K562 (cell line): ENCODE results near the gene VWA1.
"Not testable (repeated sequence)": the region's sequence is repeated elsewhere in the genome, so short reads cannot be mapped to it uniquely, and the experiment has no call there.

ENCODE experiments used
- BCOR ChIP-seq: fragments of 450-650 bp; IDR thresholded peaks from 2 replicates; pipeline ENCODE4 v1.6.1; 2016
- ESRRB ChIP-seq: fragments of 250-450 bp; sonication (Bioruptor Pico); IDR thresholded peaks from 2 replicates; pipeline ENCODE4 v1.5.0; 2020; ENCODE audit warnings: mild to moderate bottlenecking, moderate library complexity, borderline replicate concordance
- FOXK2 ChIP-seq, 2 experiments: fragments of 450-650 bp; IDR thresholded peaks in 1 of 2; conservative IDR thresholded peaks in 1 of 2; 2 replicates each; pipeline ENCODE4 v1.6.1; 2016; ENCODE audit warnings: low read depth in 2 of 2, mild to moderate bottlenecking in 1 of 2
- FOXM1 ChIP-seq, 2 experiments: fragments of 450-650 bp in 1 of 2; sonication (generic) in 1 of 2; formaldehyde crosslinking in 1 of 2; IDR thresholded peaks; 2 replicates each; pipeline versions ENCODE4 v1.6.1 to v1.9.0; 2017 to 2022; ENCODE audit warnings: low read depth in 2 of 2, mild to moderate bottlenecking in 2 of 2, missing genetic modification reagents in 1 of 2, moderate library complexity in 1 of 2
- JUNB ChIP-seq: fragments of 450-650 bp; formaldehyde crosslinking; conservative IDR thresholded peaks from 2 replicates; pipeline ENCODE4 v1.4.0; 2020; ENCODE audit warnings: mild to moderate bottlenecking
- MYBL2 ChIP-seq, 2 experiments: fragments of 450-650 bp in 1 of 2; sonication (generic) in 1 of 2; formaldehyde crosslinking in 1 of 2; IDR thresholded peaks; 2 replicates each; pipeline versions ENCODE4 v1.6.1 to v1.8.1; 2017 to 2022; ENCODE audit warnings: borderline replicate concordance in 1 of 2, inconsistent platforms in 1 of 2, low read depth in 1 of 2, mild to moderate bottlenecking in 1 of 2, missing genetic modification reagents in 1 of 2, moderate library complexity in 1 of 2
- NCOA6 ChIP-seq: fragments of 450-650 bp; IDR thresholded peaks from 2 replicates; pipeline ENCODE4 v1.6.1; 2017; ENCODE audit warnings: mild to moderate bottlenecking
- POLR2A ChIP-seq: fragments of 450-650 bp; conservative IDR thresholded peaks from 2 replicates; pipeline ENCODE4 v1.6.1; 2016
- TF ChIP-seq, protein P1 (sequence below): sonication (generic); formaldehyde crosslinking; IDR thresholded peaks from 2 replicates; pipeline ENCODE4 v1.8.1; 2022; ENCODE audit warnings: missing genetic modification reagents

DNA sequence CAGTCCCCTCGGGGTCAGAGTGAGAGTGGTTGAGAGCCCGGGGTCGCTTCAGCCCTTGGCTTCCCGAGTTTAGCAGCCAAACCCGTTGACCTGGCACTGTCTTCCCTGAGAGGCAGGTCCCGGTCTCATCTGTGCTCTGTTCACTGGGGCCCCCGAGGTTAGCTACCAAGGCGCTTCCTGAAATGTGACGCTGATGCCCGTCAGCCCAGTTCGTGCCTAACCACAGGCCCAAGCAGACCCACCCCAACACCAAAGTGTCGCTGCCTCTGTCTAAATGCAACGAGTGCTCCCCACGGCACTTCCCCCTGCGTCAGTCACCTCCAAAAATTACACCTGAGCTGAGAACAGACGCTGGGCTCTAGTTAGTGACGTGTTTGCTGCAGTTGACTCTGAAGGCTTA is 40.5 kb downstream of the VWA1 start:
- TF ChIP-seq ESRRB (CRISPR knock-in tag); NCOA6; FOXK2 (conservative IDR thresholded peaks at IDR 0.05 in 1 of 2, IDR thresholded peaks at IDR 0.05 in 1 of 2; ENCODE audit: low read depth in 2 of 2); FOXM1 (IDR thresholded peaks at IDR 0.05; ENCODE audit: low read depth); FOXM1 (CRISPR knock-in tag; IDR thresholded peaks at IDR 0.05; ENCODE audit: low read depth); JUNB; BCOR; POLR2A; MYBL2 (IDR thresholded peaks at IDR 0.05; ENCODE audit: low read depth); MYBL2 (CRISPR knock-in tag; IDR thresholded peaks at IDR 0.05; ENCODE audit: borderline replicate concordance): not testable (repeated sequence)
- TF ChIP-seq, protein P1, sequence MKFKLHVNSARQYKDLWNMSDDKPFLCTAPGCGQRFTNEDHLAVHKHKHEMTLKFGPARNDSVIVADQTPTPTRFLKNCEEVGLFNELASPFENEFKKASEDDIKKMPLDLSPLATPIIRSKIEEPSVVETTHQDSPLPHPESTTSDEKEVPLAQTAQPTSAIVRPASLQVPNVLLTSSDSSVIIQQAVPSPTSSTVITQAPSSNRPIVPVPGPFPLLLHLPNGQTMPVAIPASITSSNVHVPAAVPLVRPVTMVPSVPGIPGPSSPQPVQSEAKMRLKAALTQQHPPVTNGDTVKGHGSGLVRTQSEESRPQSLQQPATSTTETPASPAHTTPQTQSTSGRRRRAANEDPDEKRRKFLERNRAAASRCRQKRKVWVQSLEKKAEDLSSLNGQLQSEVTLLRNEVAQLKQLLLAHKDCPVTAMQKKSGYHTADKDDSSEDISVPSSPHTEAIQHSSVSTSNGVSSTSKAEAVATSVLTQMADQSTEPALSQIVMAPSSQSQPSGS (CRISPR knock-in tag): not testable (repeated sequence)
